Right lobe of liver (tissue), 6 donors: Measurements from ENCODE around the gene MT1HL1. TPM values are rescaled to one million over a fixed set of nuclear protein-coding genes. Genes with fewer than 3 reads are reported as not detected.

Experiments used
- ATAC-seq, 4 donors: fragments of 200-7000 bp; cut with Tn5 transposase; one replicate each; pipeline ENCODE4 v1.9.1; 2020; ENCODE audit warnings: mild to moderate bottlenecking in 4 of 4, moderate library complexity in 4 of 4
- DNase-seq, 3 donors: peaks; one replicate each; pipeline ENCODE4 v3.0.0-alpha.2; 2020
- H3K27ac ChIP-seq, 3 donors: fragments of 200-600 bp; one replicate each; pipeline ENCODE4 v1.8.0; 2022
- H3K27me3 ChIP-seq, 2 donors: fragments of 200-600 bp; one replicate each; pipeline ENCODE4 v1.8.0; 2022
- H3K36me3 ChIP-seq, 4 donors: fragments of 200-600 bp; sonication (generic) in 1 of 4; one replicate each; pipeline versions ENCODE4 v1.5.1 to v1.8.0; 2017 to 2022; ENCODE audit warnings: control low read depth in 1 of 4
- H3K4me1 ChIP-seq, 4 donors: fragments of 200-600 bp; sonication (generic) in 1 of 4; one replicate each; pipeline versions ENCODE4 v1.5.1 to v1.8.0; 2017 to 2022; ENCODE audit warnings: control low read depth in 1 of 4
- H3K4me3 ChIP-seq, 3 donors: fragments of 200-600 bp; one replicate each; pipeline ENCODE4 v1.8.0; 2022
- H3K9me3 ChIP-seq, 4 donors: fragments of 200-600 bp; sonication (generic) in 1 of 4; one replicate each; pipeline versions ENCODE4 v1.5.1 to v1.8.0; 2017 to 2022; ENCODE audit warnings: control low read depth in 1 of 4
- POLR2A ChIP-seq: fragments of 450-650 bp; IDR thresholded peaks from one replicate; pipeline ENCODE4 v1.6.1; 2017; ENCODE audit warnings: antibody characterized with exemption, mild to moderate bottlenecking
- WGBS: methylation state at CpG from one replicate; pipeline ENCODE4 v1.1.6; 2018; ENCODE audit warnings: low coverage, low lambda C conversion rate; ENCODE audit not compliant: insufficient coverage; ENCODE audit errors: missing lambda C conversion rate; 5-methylcytosine and 5-hydroxymethylcytosine counted together
- intact Hi-C, 2 donors: fragments of 100-400 bp; cut with DNase I; formaldehyde crosslinking; loops; one replicate each; pipeline versions ENCODE4 v1.11.2 to v1.14.1; 2022
- total RNA-seq, 6 experiments: library from RNA; depleted of rRNA in 2 of 6; stranded (reverse); fragments of >200 nt in 2 of 6; fragmentation: NEBNext Ultra II Directional in 3 of 6; extraction: Animal tissue kit (Norgen Biotek cat#: 25700) in 3 of 6; gene quantifications; one replicate each; pipeline versions ENCODE4 v1.1.0 to v1.2.4, GENCODE V29; 2016 to 2023
- TF ChIP-seq, protein P1 (sequence below), 4 donors: fragments of 200-600 bp in 3 of 4; fragments of 450-650 bp in 1 of 4; IDR thresholded peaks; one replicate each; pipeline versions ENCODE4 v1.5.1 to v1.8.0; 2016 to 2022; ENCODE audit warnings: antibody characterized with exemption in 4 of 4, mild to moderate bottlenecking in 2 of 4
- donor health status: DM: no; HTN: yes; CAD: no.
- donor health status: DM: no; HTN: no; CAD: no.
- donor health status: DM: no; HTN: no; CAD: no.
- donor health status: DM: no; HTN: yes; CAD: no.
- donor health status: DM: no; HTN: yes; CAD: no.

MT1HL1 gene
- total RNA-seq, 6 experiments from 2014 or later, result not detected

DNA sequence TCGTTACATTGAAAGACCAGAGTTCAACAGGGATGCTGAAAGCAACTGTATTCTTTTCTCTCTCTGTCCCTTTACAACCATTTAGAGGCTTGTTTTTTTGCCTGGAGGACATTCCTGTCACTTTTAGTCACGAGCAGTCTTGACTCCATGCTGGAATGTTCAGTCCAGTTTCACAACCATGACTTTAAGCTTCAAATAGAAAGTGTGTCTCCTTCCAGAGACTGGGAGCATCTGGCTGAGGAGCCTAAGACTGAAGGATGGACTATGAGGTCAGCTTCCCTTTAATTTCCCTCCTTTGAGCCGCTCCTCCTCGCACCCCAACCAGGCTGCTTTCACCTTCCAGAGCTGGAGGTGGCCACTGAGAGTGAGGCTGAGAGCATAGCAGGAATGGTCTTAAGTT is 27.2 kb upstream of the MT1HL1 start:
- ATAC-seq (peak in 1 of 4 donors; percentile 30), DNase-seq (no peak)
- TF ChIP-seq POLR2A, result no peak
- TF ChIP-seq, protein P1, sequence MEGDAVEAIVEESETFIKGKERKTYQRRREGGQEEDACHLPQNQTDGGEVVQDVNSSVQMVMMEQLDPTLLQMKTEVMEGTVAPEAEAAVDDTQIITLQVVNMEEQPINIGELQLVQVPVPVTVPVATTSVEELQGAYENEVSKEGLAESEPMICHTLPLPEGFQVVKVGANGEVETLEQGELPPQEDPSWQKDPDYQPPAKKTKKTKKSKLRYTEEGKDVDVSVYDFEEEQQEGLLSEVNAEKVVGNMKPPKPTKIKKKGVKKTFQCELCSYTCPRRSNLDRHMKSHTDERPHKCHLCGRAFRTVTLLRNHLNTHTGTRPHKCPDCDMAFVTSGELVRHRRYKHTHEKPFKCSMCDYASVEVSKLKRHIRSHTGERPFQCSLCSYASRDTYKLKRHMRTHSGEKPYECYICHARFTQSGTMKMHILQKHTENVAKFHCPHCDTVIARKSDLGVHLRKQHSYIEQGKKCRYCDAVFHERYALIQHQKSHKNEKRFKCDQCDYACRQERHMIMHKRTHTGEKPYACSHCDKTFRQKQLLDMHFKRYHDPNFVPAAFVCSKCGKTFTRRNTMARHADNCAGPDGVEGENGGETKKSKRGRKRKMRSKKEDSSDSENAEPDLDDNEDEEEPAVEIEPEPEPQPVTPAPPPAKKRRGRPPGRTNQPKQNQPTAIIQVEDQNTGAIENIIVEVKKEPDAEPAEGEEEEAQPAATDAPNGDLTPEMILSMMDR (IDR thresholded peaks at IDR 0.05), result no peak
- Histone ChIP-seq H3K27me3 (no peaks in the 10 kb centered on the region), H3K36me3 (no peaks in the 10 kb centered on the region), H3K9me3 (no peaks in the 10 kb centered on the region), H3K4me3 (no peak overlapping the region), H3K27ac (no peak overlapping the region), H3K4me1 (no peaks in the 10 kb centered on the region)
- 57% methylated on average over 4 of the region's 4 CpGs for WGBS
- intact Hi-C loops, result no loop called here

DNA sequence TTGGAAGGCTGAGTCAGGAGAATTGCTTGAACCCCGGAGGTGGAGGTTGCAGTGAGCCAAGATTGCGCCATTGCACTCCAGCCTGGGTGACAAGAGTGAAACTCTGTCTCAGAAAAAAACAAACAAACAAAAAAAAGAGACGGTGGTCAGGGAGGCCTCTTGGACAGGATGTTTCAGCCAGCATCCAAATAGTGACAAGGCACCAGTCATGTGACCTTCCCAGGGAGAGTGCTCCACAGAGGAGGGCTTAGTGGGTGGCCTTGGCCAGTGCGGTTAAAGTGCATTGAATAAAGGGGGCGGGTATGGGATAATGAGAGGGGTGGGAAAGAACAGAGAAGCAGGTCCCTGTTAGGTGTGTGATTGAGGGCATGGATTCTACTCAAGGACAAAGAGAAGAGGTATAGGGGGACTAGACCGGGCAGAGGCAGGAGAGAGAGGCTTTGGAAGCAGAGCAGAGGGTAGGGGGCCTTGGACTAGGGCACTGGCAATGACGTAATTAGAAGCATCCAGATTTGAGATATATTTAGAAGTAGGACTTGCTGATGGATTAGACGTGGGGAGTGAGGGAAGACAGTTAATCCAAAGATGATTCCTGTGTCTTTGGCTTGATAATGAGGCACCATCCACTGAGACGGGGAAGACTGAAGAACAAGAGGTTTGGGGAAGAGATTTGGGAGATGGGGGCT is 25.8 kb upstream of the MT1HL1 start:
- H3K4me3 ChIP-seq, result no peak overlapping the region
- H3K9me3 ChIP-seq, result no peaks in the 10 kb centered on the region
- WGBS, result 34% methylated on average over 8 of the region's 9 CpGs
- H3K27ac ChIP-seq, result no peak overlapping the region
- no peaks in the 10 kb centered on the region for H3K27me3 ChIP-seq
- no peak for TF ChIP-seq POLR2A
- TF ChIP-seq, protein P1 (IDR thresholded peaks at IDR 0.05), result no peak
- intact Hi-C loops, result no loop called here
- DNase-seq (no peak), ATAC-seq (no peak)
- no peaks in the 10 kb centered on the region for H3K4me1 ChIP-seq
- H3K36me3 ChIP-seq, result no peaks in the 10 kb centered on the region

DNA sequence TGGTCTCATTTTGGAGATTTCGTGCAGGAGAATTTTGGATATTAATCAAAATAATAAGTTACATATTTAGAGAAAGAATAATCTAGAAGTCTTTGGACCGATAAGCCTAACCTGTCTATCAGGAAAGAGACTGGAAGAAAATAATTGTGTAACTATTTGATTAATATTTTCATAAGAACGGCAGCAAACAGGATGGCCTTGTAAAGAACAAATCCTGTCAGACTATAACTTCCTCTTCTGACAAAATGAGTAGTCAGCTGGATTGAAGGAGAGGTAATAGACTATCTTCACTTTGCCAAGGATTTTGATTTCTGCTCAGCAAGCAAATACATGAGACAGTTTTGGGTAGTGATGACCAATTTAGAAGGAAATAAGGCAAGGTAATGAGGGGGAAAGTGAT is 25.0 kb upstream of the MT1HL1 start:
- Histone ChIP-seq H3K27ac (no peak overlapping the region), H3K9me3 (no peaks in the 10 kb centered on the region), H3K36me3 (no peaks in the 10 kb centered on the region), H3K4me1 (no peaks in the 10 kb centered on the region), H3K27me3 (no peaks in the 10 kb centered on the region), H3K4me3 (no peak overlapping the region)
- 32% methylated on average over 3 of the region's 3 CpGs for WGBS
- ATAC-seq (no peak), DNase-seq (no peak)
- TF ChIP-seq POLR2A, result no peak
- TF ChIP-seq, protein P1 (IDR thresholded peaks at IDR 0.05), result no peak
- intact Hi-C loops, result no loop called here

DNA sequence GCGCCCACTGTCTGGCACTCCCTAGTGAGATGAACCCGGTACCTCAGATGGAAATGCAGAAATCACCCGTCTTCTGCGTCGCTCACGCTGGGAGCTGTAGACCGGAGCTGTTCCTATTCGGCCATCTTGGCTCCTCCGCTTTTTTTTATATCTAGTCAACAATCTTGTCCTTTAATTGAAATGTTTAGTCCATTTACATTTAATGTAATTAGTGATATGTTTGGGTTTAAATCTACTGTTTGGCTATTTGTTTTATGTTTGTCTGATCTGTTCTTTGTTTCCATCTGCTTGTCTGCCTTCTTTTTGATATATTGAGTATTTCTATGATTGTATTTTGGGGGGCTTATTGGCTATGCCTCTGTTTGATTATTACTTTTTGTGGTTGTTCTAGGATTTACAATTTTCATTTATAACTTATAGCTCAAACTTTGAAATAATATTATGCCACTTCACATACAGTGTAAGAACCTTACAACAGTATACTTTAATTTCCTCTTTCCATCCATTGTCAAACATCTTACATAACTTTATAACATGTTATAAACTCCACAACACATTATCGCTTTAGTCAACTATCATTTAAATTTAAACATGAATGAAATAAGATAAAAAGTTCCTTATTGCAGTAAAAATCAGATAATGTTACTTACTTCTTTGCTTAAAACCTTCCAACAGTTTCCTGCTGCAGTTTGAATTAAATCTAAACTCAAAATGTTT is 21.3 kb upstream of the MT1HL1 start:
- DNase-seq (no peak), ATAC-seq (no peak)
- H3K36me3 ChIP-seq, result no peaks in the 10 kb centered on the region
- no peak for TF ChIP-seq POLR2A
- TF ChIP-seq, protein P1 (IDR thresholded peaks at IDR 0.05), result no peak
- H3K4me1 ChIP-seq, result no peaks in the 10 kb centered on the region
- intact Hi-C loops, result no loop called here
- H3K4me3 ChIP-seq, result no peak overlapping the region
- WGBS, result 88% methylated on average over 4 of the region's 10 CpGs
- no peaks in the 10 kb centered on the region for H3K27me3 ChIP-seq
- H3K9me3 ChIP-seq, result no peaks in the 10 kb centered on the region
- H3K27ac ChIP-seq, result no peak overlapping the region
